ENCODE measurements around the gene COA8. TPM values are rescaled to one million over a fixed set of nuclear protein-coding genes. Genes with fewer than 3 reads are reported as not detected.
"Not testable (repeated sequence)": the region's sequence is repeated elsewhere in the genome, so short reads cannot be mapped to it uniquely, and the experiment has no call there.

COA8 gene
- total RNA-seq, 1 donor from 2014 or later = 17.2 TPM

- intact Hi-C loops (cut with DNase I) = no loop called here
- no peak for TF ChIP-seq POLR2AphosphoS5 (IDR thresholded peaks at IDR 0.05; ENCODE audit: insufficient read depth in 1 of 2, low read depth in 1 of 2)
- TF ChIP-seq POLR2A (IDR thresholded peaks at IDR 0.05) = no peak
- no peak for TF ChIP-seq CTCF (IDR thresholded peaks at IDR 0.05)
These were observed 45.1 kb downstream of the COA8 start for GRCh38 chr14:103607822-103608221.

GRCh38 chr14:103609081-103609480 is 46.3 kb downstream of the COA8 start:
- H3K36me3 ChIP-seq; H3K27ac ChIP-seq; H3K4me3 ChIP-seq; intact Hi-C loops (cut with DNase I); H3K27me3 ChIP-seq; H3K9me3 ChIP-seq; DNase-seq (ENCODE audit: extremely low spot score in 2 of 2): not testable (repeated sequence)
- peaks cover 20% of the 10 kb centered on the region for H3K4me1 ChIP-seq

More at GRCh38 chr14:103607822-103608221, 45.1 kb downstream of the COA8 start:
- no peak for DNase-seq (ENCODE audit: extremely low spot score in 2 of 2)
- H3K4me3 ChIP-seq = peak overlapping the region; percentile 20 to 24
- H3K4me1 ChIP-seq = peaks cover 20% of the 10 kb centered on the region
- no peak overlapping the region for H3K27ac ChIP-seq
- H3K36me3 ChIP-seq = no peaks in the 10 kb centered on the region
- H3K27me3 ChIP-seq = no peaks in the 10 kb centered on the region
- H3K9me3 ChIP-seq = peaks cover 6% of the 10 kb centered on the region

GRCh38 chr14:103611215-103611614 is 48.5 kb downstream of the COA8 start:
- no peak overlapping the region for H3K27ac ChIP-seq
- no peak overlapping the region for H3K4me3 ChIP-seq
- H3K4me1 ChIP-seq = peaks cover 20% of the 10 kb centered on the region
- peaks cover 6% of the 10 kb centered on the region for H3K9me3 ChIP-seq
- no peak for TF ChIP-seq POLR2AphosphoS5 (IDR thresholded peaks at IDR 0.05; ENCODE audit: insufficient read depth in 1 of 2, low read depth in 1 of 2)
- no peak for TF ChIP-seq POLR2A (IDR thresholded peaks at IDR 0.05)
- TF ChIP-seq CTCF (IDR thresholded peaks at IDR 0.05) = no peak
- no peak for DNase-seq (ENCODE audit: extremely low spot score in 2 of 2)
- H3K27me3 ChIP-seq = no peaks in the 10 kb centered on the region
- intact Hi-C loops (cut with DNase I) = no loop called here
- no peaks in the 10 kb centered on the region for H3K36me3 ChIP-seq

- no peak overlapping the region for H3K4me3 ChIP-seq
- intact Hi-C loops (cut with DNase I) = no loop called here
- no peaks in the 10 kb centered on the region for H3K27me3 ChIP-seq
- no peak overlapping the region for H3K27ac ChIP-seq
- H3K9me3 ChIP-seq = peaks cover 6% of the 10 kb centered on the region
- TF ChIP-seq CTCF (IDR thresholded peaks at IDR 0.05) (no peak), POLR2AphosphoS5 (IDR thresholded peaks at IDR 0.05; ENCODE audit: insufficient read depth in 1 of 2, low read depth in 1 of 2) (no peak), POLR2A (IDR thresholded peaks at IDR 0.05) (no peak)
- no peaks in the 10 kb centered on the region for H3K36me3 ChIP-seq
- peaks cover 1% of the 10 kb centered on the region for H3K4me1 ChIP-seq
- DNase-seq (ENCODE audit: extremely low spot score in 2 of 2) = no peak
These were observed 50.8 kb downstream of the COA8 start for GRCh38 chr14:103613517-103613916.

DNA sequence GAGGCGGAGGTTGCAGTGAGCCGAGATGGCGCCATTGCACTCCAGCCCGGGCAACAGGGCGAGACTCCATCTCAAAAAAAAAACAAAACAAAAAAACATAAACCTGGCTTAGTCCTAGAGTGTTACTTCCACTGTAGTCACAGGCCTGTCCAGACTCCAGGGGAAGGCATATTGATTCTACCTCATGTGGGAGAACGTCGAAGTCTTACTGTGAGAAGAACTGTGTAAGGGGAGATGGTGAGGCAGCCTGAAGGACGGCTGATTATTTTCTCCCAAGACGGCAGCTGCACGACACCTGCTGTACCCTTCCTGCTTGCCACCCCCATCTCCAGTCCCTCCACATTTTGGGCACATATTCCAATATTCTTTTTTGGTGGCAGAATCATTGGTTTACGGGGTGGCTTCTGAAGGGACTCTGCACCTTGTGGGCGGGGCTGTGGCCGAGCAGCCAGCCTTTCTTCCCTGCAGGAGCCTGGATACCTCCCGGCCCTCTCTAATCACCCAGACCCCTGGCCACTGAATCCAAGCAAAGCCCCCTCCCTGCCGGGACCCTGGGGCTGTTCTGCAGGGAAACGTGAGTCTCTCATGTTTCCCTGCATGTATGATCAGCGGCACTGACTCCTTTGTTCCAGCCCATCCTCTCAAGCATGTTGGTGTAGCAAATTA is 54.0 kb downstream of the COA8 start:
- H3K27ac ChIP-seq = no peak overlapping the region
- H3K9me3 ChIP-seq = no peaks in the 10 kb centered on the region
- TF ChIP-seq POLR2A (IDR thresholded peaks at IDR 0.05) (no peak), POLR2AphosphoS5 (IDR thresholded peaks at IDR 0.05; ENCODE audit: insufficient read depth in 1 of 2, low read depth in 1 of 2) (no peak)
- DNase-seq (ENCODE audit: extremely low spot score in 2 of 2) = no peak
- no peaks in the 10 kb centered on the region for H3K36me3 ChIP-seq
- no peaks in the 10 kb centered on the region for H3K27me3 ChIP-seq
- H3K4me1 ChIP-seq = no peaks in the 10 kb centered on the region
- intact Hi-C loops (cut with DNase I) = no loop called here
- no peak overlapping the region for H3K4me3 ChIP-seq

- no peaks in the 10 kb centered on the region for H3K36me3 ChIP-seq
- no peaks in the 10 kb centered on the region for H3K9me3 ChIP-seq
- H3K27ac ChIP-seq = no peak overlapping the region
- H3K4me3 ChIP-seq = no peak overlapping the region
- no peak for TF ChIP-seq POLR2A (IDR thresholded peaks at IDR 0.05)
- no peak for TF ChIP-seq POLR2AphosphoS5 (IDR thresholded peaks at IDR 0.05; ENCODE audit: insufficient read depth in 1 of 2, low read depth in 1 of 2)
- no peak for TF ChIP-seq CTCF (IDR thresholded peaks at IDR 0.05)
- peaks cover 3% of the 10 kb centered on the region for H3K4me1 ChIP-seq
- intact Hi-C loops (cut with DNase I) = no loop called here
- DNase-seq (ENCODE audit: extremely low spot score in 2 of 2) = no peak
- no peaks in the 10 kb centered on the region for H3K27me3 ChIP-seq
These were observed 56.3 kb downstream of the COA8 start for GRCh38 chr14:103619057-103619456.

All from vagina (tissue), 2 donors.